SK-N-SH (cell line): Measurements from ENCODE around the gene CASKIN2. TPM values are rescaled to one million over a fixed set of nuclear protein-coding genes. Genes with fewer than 3 reads are reported as not detected.

Source experiments
- CTCF ChIA-PET: fragments of 300-600, 350-600 bp; formaldehyde crosslinking; extraction: SDS; loops from one replicate; lab custom pipeline; 2021; lab: Yijun Ruan, JAX
- POLR2A ChIA-PET: fragments of 350-600 bp; sonication (Branson Sonifier 250); formaldehyde crosslinking; extraction: SDS; loops from one replicate; lab custom pipeline; 2020; ENCODE audit warnings: antibody characterized with exemption, inconsistent platforms; lab: Yijun Ruan, JAX
- DNase-seq: peaks from one replicate; pipeline ENCODE4 v3.0.0; 2012
- H2AFZ ChIP-seq: fragments of 200-600 bp; sonication (generic); 2 replicates; pipeline ENCODE4 v1.8.1; 2016; ENCODE audit warnings: antibody characterized with exemption, mild to moderate bottlenecking, low read depth
- H3F3A ChIP-seq: fragments of 200-600 bp; sonication (generic); replicated peaks from 2 replicates; pipeline ENCODE3; 2016; ENCODE audit warnings: antibody characterized with exemption, mild to moderate bottlenecking; ENCODE audit not compliant: insufficient read depth
- H3K27ac ChIP-seq, 2 experiments: fragments of 200-500 bp in 1 of 2; fragments of 200-600 bp in 1 of 2; sonication (Bioruptor generic) in 1 of 2; sonication (generic), shearing (Covaris generic) in 1 of 2; 2 replicates each; pipeline versions ENCODE4 v1.5.1 to v1.6.1; 2014 to 2016; ENCODE audit warnings: low read depth in 2 of 2, inconsistent platforms in 1 of 2, low read length in 1 of 2, mild to moderate bottlenecking in 1 of 2, mixed read lengths in 1 of 2
- H3K27me3 ChIP-seq: fragments of 200-600 bp; sonication (generic), shearing (Covaris generic); 2 replicates; pipeline ENCODE4 v1.6.1; 2016; ENCODE audit warnings: mixed run types; ENCODE audit not compliant: insufficient read depth
- H3K36me3 ChIP-seq, 2 experiments: fragments of 200-500 bp in 1 of 2; fragments of 200-600 bp in 1 of 2; sonication (Bioruptor generic) in 1 of 2; sonication (generic) in 1 of 2; replicated peaks in 1 of 2; 2 replicates each; pipeline versions ENCODE3 to v1.5.1; 2014 to 2016; ENCODE audit warnings: low read length in 1 of 2, mild to moderate bottlenecking in 1 of 2; ENCODE audit not compliant: insufficient read depth in 2 of 2, control insufficient read depth in 1 of 2
- H3K4me1 ChIP-seq, 2 experiments: fragments of 200-500 bp in 1 of 2; fragments of 200-600 bp in 1 of 2; sonication (Bioruptor generic) in 1 of 2; sonication (generic), shearing (Covaris generic) in 1 of 2; 2 replicates each; pipeline versions ENCODE4 v1.5.1 to v1.6.1; 2014 to 2016; ENCODE audit warnings: low read depth in 1 of 2, low read length in 1 of 2, mixed run types in 1 of 2; ENCODE audit not compliant: insufficient read depth in 2 of 2, control insufficient read depth in 1 of 2
- H3K4me2 ChIP-seq: fragments of 200-600 bp; sonication (generic), shearing (Covaris generic); 2 replicates; pipeline ENCODE4 v1.6.1; 2017; ENCODE audit warnings: mixed run types
- H3K4me3 ChIP-seq, 2 experiments: fragments of 200-500 bp in 1 of 2; fragments of 200-600 bp in 1 of 2; sonication (Bioruptor generic) in 1 of 2; sonication (generic), shearing (Covaris generic) in 1 of 2; 2 replicates each; pipeline versions ENCODE4 v1.5.1 to v1.8.1; 2014 to 2016; ENCODE audit warnings: low read depth in 2 of 2, inconsistent platforms in 1 of 2, low read length in 1 of 2, mild to moderate bottlenecking in 1 of 2, mixed read lengths in 1 of 2, moderate library complexity in 1 of 2
- H3K79me2 ChIP-seq: fragments of 200-600 bp; sonication (generic); 2 replicates; pipeline ENCODE4 v1.8.1; 2017; ENCODE audit warnings: mild to moderate bottlenecking; ENCODE audit not compliant: insufficient read depth
- H3K9ac ChIP-seq: fragments of 200-600 bp; sonication (generic); 2 replicates; pipeline ENCODE4 v1.6.1; 2017; ENCODE audit warnings: mixed run types
- H3K9me2 ChIP-seq: fragments of 200-600 bp; sonication (generic); 2 replicates; pipeline ENCODE4 v1.6.1; 2017; ENCODE audit warnings: mixed run types
- H3K9me3 ChIP-seq: fragments of 200-600 bp; sonication (generic); 2 replicates; pipeline ENCODE4 v1.6.1; 2017; ENCODE audit warnings: mixed run types, mild to moderate bottlenecking, moderate library complexity
- H4K20me1 ChIP-seq: fragments of 200-600 bp; sonication (generic); 2 replicates; pipeline ENCODE4 v1.6.1; 2017; ENCODE audit warnings: mild to moderate bottlenecking, mixed run types; ENCODE audit not compliant: insufficient read depth
- EZH2phosphoT487 ChIP-seq: fragments of 200-600 bp; sonication (generic); IDR thresholded peaks from 2 replicates; pipeline ENCODE4 v1.6.1; 2017; ENCODE audit warnings: low read depth, mixed run types, mild to moderate bottlenecking, antibody characterized with exemption, moderate library complexity, borderline replicate concordance
- GATA2 ChIP-seq: sonication (generic); formaldehyde crosslinking; IDR thresholded peaks from 2 replicates; pipeline ENCODE4 v1.5.0; 2020; ENCODE audit warnings: mild to moderate bottlenecking, missing genetic modification reagents
- JUND ChIP-seq: IDR thresholded peaks from 2 replicates; pipeline ENCODE4 v1.4.0; 2012
- MEF2A ChIP-seq: IDR thresholded peaks from 2 replicates; pipeline ENCODE4 v1.4.0; 2012; ENCODE audit warnings: low read depth, borderline replicate concordance
- RAD21 ChIP-seq: IDR thresholded peaks from 2 replicates; pipeline ENCODE4 v1.6.1; 2012; ENCODE audit warnings: mild to moderate bottlenecking, low read length
- RFX5 ChIP-seq: IDR thresholded peaks from 2 replicates; pipeline ENCODE4 v1.6.1; 2012; ENCODE audit warnings: mild to moderate bottlenecking, improper control_type of control experiment, low read length
- RXRA ChIP-seq: IDR thresholded peaks from 2 replicates; pipeline ENCODE4 v1.4.0; 2012; ENCODE audit warnings: low read depth, mild to moderate bottlenecking, borderline replicate concordance
- SIN3A ChIP-seq: IDR thresholded peaks from 2 replicates; pipeline ENCODE4 v1.6.1; 2012; ENCODE audit warnings: low read depth, mild to moderate bottlenecking, low read length, moderate library complexity, borderline replicate concordance
- TCF12 ChIP-seq: IDR thresholded peaks from 2 replicates; pipeline ENCODE4 v1.4.0; 2012
- TEAD4 ChIP-seq: IDR thresholded peaks from 2 replicates; pipeline ENCODE4 v1.4.0; 2012; ENCODE audit warnings: mild to moderate bottlenecking, borderline replicate concordance; ENCODE audit not compliant: insufficient read depth
- USF2 ChIP-seq: fragments of 150-350 bp; IDR thresholded peaks from 2 replicates; pipeline ENCODE4 v1.6.1; 2017; ENCODE audit warnings: antibody characterized with exemption, low read length, low read depth, borderline replicate concordance
- YY1 ChIP-seq: IDR thresholded peaks from 2 replicates; pipeline ENCODE4 v1.4.0; 2012; ENCODE audit warnings: low read depth, mild to moderate bottlenecking
- ZBTB33 ChIP-seq: IDR thresholded peaks from 2 replicates; pipeline ENCODE4 v1.4.0; 2012; ENCODE audit warnings: low read depth, borderline replicate concordance
- WGBS: methylation state at CpG from one replicate; pipeline ENCODE4 v1.1.6; 2017; ENCODE audit warnings: low lambda C conversion rate; 5-methylcytosine and 5-hydroxymethylcytosine counted together
- polyA plus RNA-seq, 3 experiments: library from polyadenylated mRNA; depleted of rRNA; stranded (reverse); fragments of >200 nt; gene quantifications; 2 replicates each; pipeline ENCODE4 v1.2.3, GENCODE V29; 2012
- TF ChIP-seq, protein P1 (sequence below): IDR thresholded peaks from 2 replicates; pipeline ENCODE4 v1.4.0; 2012; ENCODE audit warnings: low read depth, borderline replicate concordance
- TF ChIP-seq, protein P2 (sequence below): IDR thresholded peaks from 2 replicates; pipeline ENCODE4; 2012

CASKIN2 gene
- polyA plus RNA-seq, 1 of the 3 experiments (the other 2 are of a cell fraction) = 6.5 TPM

GRCh38 chr17:75517297-75517865, 2.0 kb upstream of the CASKIN2 start:
- 46% methylated on average over 10 of the region's 10 CpGs for WGBS
- Histone ChIP-seq H3F3A (peaks cover 2% of the 10 kb centered on the region), H3K9ac (peak overlapping the region; percentile 69), H3K27me3 (no peaks in the 10 kb centered on the region), H3K4me3 (peak overlapping the region; percentile 81 to 98), H3K27ac (no peak overlapping the region), H3K9me2 (no peaks in the 10 kb centered on the region)
- TF ChIP-seq RAD21 (no peak), GATA2 (no peak), SIN3A (no peak), MEF2A (no peak), TEAD4 (no peak), RXRA (no peak), USF2 (no peak)
- TF ChIP-seq, protein P1, sequence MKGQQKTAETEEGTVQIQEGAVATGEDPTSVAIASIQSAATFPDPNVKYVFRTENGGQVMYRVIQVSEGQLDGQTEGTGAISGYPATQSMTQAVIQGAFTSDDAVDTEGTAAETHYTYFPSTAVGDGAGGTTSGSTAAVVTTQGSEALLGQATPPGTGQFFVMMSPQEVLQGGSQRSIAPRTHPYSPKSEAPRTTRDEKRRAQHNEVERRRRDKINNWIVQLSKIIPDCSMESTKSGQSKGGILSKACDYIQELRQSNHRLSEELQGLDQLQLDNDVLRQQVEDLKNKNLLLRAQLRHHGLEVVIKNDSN = no peak
- TF ChIP-seq, all 33 proteins: peak for 0
- peak; percentile 66 for DNase-seq
- peaks cover 18% of the 10 kb centered on the region for H4K20me1 ChIP-seq
- H2AFZ ChIP-seq = peak overlapping the region; percentile 80
- peak overlapping the region; percentile 98 for H3K4me2 ChIP-seq
- H3K79me2 ChIP-seq = peaks cover 24% of the 10 kb centered on the region; the same call in 1 of the 2 replicates
- POLR2A ChIA-PET = interaction anchor here (0.5 to 1.6 kb wide), 4 partner anchors 61 to 981 kb away, joined by 3 to 15 read pairs (median 4); partner anchors contain the start of genes GGA3, MRPS7 and TMEM94
- H3K4me1 ChIP-seq = peaks cover 0 to 24% of the 10 kb centered on the region in 2 experiments; a peak in 1 of 4 replicates
- peaks cover 10 to 16% of the 10 kb centered on the region in 2 experiments for H3K36me3 ChIP-seq
- no peaks in the 10 kb centered on the region for H3K9me3 ChIP-seq
- CTCF ChIA-PET = interaction anchor here (0.7 to 4.2 kb wide), 21 partner anchors 10 to 231 kb away, joined by 3 to 37 read pairs (median 6); partner anchors contain the start of gene TMEM94

DNA sequence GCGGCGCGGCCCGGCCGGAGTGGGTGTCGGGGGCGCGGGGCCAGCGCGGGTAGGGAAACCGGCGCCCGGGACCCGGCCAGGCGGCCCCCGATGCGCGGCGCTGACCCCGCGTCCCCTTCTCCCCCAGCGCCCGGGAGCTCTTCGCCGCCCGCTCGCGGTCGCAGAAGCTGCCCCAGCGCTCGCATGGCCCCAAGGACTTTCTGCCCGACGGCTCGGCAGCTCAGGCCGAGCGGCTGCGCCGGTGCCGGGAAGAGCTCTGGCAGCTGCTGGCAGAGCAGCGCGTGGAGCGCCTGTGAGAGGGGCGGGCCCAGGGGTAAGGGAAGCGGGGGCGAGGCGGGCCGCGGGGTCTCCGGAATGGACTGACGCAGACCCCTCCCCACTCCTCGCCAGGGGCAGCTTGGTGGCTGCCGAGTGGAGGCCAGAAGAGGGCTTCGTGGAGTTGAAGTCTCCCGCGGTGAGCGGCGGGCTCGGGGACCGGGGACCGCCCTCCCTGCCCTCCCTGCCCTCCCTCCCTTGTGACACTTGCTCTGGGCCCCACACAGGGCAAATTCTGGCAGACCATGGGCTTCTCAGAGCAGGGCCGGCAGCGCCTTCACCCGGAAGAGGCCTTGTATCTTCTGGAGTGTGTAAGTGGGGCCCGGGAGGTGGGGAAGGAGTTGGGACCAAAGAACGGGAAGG, 1.4 kb upstream of the CASKIN2 start:
- Histone ChIP-seq H2AFZ (peak overlapping the region; percentile 80), H3K27me3 (no peaks in the 10 kb centered on the region), H3K79me2 (peaks cover 24% of the 10 kb centered on the region; the same call in 1 of the 2 replicates), H3F3A (no peaks in the 10 kb centered on the region), H3K9me2 (no peaks in the 10 kb centered on the region), H3K4me1 (peaks cover 0 to 29% of the 10 kb centered on the region in 2 experiments; a peak in 1 of 4 replicates), H3K27ac (peak overlapping the region in 1 of 2 experiments; percentile 45; a peak in 1 of 4 replicates), H3K4me3 (peak overlapping the region; percentile 81 to 98), H3K9me3 (no peaks in the 10 kb centered on the region), H4K20me1 (peaks cover 23% of the 10 kb centered on the region), H3K9ac (peak overlapping the region; percentile 69), H3K4me2 (peak overlapping the region; percentile 98), H3K36me3 (peaks cover 10 to 13% of the 10 kb centered on the region in 2 experiments)
- DNase-seq = no peak
- POLR2A ChIA-PET = interaction anchor here (0.5 to 1.6 kb wide), 9 partner anchors 9 to 981 kb away, joined by 3 to 24 read pairs (median 4); partner anchors contain the start of genes GGA3, GRB2, LLGL2 and MRPS7
- CTCF ChIA-PET = interaction anchor here (0.6 to 4.2 kb wide), 62 partner anchors 8 to 558 kb away, joined by 3 to 37 read pairs (median 4); partner anchors contain the start of genes GGA3, GRB2, LLGL2 and MIF4GD
- 1% methylated on average over 36 of the region's 65 CpGs for WGBS
- no peak for TF ChIP-seq YY1
- no peak for TF ChIP-seq ZBTB33
- TF ChIP-seq TCF12 = no peak
- TF ChIP-seq JUND = no peak
- no peak for TF ChIP-seq RXRA
- no peak for TF ChIP-seq RFX5
- TF ChIP-seq SIN3A = no peak
- no peak for TF ChIP-seq RAD21
- TF ChIP-seq EZH2phosphoT487 = no peak
- TF ChIP-seq, protein P1 = no peak
- TF ChIP-seq, protein P2, sequence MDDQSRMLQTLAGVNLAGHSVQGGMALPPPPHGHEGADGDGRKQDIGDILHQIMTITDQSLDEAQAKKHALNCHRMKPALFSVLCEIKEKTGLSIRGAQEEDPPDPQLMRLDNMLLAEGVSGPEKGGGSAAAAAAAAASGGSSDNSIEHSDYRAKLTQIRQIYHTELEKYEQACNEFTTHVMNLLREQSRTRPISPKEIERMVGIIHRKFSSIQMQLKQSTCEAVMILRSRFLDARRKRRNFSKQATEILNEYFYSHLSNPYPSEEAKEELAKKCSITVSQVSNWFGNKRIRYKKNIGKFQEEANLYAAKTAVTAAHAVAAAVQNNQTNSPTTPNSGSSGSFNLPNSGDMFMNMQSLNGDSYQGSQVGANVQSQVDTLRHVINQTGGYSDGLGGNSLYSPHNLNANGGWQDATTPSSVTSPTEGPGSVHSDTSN = no peak
- TF ChIP-seq MEF2A = no peak
